Stimulated activated CD8-positive, alpha-beta memory T cell treated with anti-CD3 and anti-CD28 coated beads, Interleukin-4, amount 100 ng/mL, for 4 hours (primary cell): ENCODE results near the gene EMP2.
A peak's percentile ranks its signal among the peaks of the same experiment; 100 is the strongest.
"Not testable (repeated sequence)": the region's sequence is repeated elsewhere in the genome, so short reads cannot be mapped to it uniquely, and the experiment has no call there.

Source experiments
- DNase-seq, 2 donors: peaks; one replicate each; pipeline ENCODE4 v3.0.0-alpha.2; 2020; ENCODE audit warnings: low read depth in 2 of 2, low spot score in 1 of 2

Gene EMP2

GRCh38 chr16:10552998-10553491 lies 27.4 kb downstream of the EMP2 start:
- peak in 1 of 2 donors; percentile 11 for DNase-seq

GRCh38 chr16:10552281-10552680 lies 28.1 kb downstream of the EMP2 start:
- no peak for DNase-seq

- DNase-seq = no peak
Measured at GRCh38 chr16:10551881-10552280, 28.5 kb downstream of the EMP2 start.

GRCh38 chr16:10548404-10548803 lies 32.0 kb downstream of the EMP2 start:
- DNase-seq = no peak

DNA sequence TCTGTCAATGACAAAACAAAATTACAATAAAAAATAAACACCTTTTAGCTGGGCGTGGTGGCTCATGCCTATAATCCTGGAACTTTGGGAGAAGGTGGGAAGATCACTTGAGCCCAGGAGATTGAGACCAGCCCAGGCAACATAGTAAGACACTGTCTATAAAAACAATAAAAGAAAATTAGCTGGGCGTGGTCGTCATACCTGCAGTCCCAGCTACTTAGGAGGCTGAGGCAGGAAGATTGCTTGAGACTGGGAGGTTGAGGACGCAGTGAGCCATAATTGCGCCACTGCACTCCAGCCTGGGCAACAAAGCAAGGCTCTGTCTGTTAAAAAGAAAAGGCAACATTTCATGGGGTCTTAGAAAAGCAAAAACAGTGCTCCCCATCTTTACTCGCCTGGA lies 32.7 kb downstream of the EMP2 start:
- no peak for DNase-seq

GRCh38 chr16:10543231-10543977 lies 37.0 kb downstream of the EMP2 start:
- no peak for DNase-seq

GRCh38 chr16:10541366-10541765 lies 39.0 kb downstream of the EMP2 start:
- no peak for DNase-seq

GRCh38 chr16:10539793-10540192 lies 40.6 kb downstream of the EMP2 start:
- no peak for DNase-seq

DNA sequence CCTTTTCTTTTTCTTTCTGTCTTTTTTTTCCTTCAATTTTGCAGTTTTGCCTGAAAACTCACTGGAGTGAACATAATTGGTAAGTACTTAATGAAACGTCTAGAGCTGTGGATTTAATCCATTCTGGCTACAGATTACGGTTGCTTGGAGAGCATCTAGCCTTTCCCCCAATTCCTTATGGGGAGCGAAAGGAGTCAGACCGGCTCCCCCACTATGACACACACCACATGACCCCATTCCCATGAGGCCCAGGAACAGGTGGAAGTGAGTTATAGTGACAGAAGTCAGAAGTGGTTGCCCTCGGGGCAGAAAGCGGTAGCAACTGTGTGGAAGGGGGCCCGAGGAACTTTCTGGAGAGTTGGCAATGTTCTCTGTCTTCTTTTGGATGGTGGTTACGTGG lies 41.2 kb downstream of the EMP2 start:
- no peak for DNase-seq

- no peak for DNase-seq
Measured at GRCh38 chr16:10538583-10538982, 41.8 kb downstream of the EMP2 start.

DNA sequence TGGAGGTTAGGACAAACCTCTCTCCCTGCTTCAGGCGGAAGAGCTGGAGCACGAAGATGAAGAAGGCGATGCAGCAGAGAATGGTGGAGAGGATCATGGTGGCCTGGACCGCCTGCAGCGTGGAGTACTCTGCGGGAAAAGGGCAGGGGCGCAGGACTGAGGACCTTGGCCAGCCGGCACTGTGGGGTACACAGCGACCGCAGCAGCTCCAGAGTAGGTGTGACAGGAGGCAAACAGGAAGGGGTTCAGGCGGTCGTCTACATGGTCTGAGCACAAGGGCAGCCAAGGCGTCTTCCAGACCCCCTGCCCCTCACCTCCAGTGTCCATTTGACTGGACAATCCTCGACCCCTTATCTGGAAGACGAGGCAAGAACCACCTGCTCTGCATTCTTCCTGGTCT lies 42.5 kb downstream of the EMP2 start:
- DNase-seq = no peak

DNA sequence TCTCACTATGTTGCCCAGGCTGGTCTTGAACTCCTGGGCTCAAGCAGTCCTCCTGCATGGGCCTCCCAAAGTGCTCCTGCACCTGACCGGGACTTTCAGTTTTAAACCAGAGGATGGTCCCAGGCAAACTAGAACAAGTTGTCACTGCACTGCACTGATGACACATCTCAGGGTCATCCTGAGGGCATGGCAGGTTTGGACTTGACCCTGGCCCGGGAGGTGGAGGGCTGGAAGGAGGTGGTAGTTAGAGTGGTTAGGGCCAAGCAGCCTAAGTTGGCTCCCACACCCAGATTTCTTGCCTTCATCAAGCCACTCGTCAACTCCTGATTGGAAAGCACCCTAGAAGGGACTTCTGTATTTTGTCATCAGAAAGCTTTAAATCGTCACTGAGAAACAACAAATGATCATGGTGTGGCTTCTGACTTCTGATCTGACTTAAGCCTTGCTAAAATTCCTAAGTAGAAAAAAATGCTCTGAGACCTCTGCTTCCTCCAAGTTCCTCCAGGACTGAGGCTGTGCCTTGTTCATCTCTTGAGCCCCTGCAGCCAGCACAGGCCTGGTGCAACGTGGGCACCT lies 43.5 kb downstream of the EMP2 start:
- DNase-seq = no peak

DNA sequence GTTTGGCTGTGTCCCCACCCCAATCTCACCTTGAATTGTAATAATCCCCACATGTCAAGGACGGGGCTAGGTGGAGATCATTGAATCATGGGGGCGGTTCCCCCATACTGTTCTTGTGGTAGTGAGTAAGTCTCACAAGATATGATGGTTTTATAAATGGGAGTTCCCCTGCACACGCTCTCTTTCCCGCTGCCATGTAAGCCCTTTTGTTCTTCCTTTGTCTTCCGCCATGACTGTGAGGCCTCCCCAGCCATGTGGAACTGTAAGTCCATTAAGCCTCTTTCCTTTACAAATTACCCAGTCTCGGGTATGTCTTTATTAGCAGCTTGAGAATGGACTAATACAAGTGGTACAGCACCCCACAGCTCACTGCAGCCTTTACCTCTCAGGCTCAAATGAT lies 44.1 kb downstream of the EMP2 start:
- not testable (repeated sequence) for DNase-seq

GRCh38 chr16:10535461-10535860 lies 44.9 kb downstream of the EMP2 start:
- no peak for DNase-seq

GRCh38 chr16:10534748-10535147 lies 45.6 kb downstream of the EMP2 start:
- DNase-seq = no peak

DNA sequence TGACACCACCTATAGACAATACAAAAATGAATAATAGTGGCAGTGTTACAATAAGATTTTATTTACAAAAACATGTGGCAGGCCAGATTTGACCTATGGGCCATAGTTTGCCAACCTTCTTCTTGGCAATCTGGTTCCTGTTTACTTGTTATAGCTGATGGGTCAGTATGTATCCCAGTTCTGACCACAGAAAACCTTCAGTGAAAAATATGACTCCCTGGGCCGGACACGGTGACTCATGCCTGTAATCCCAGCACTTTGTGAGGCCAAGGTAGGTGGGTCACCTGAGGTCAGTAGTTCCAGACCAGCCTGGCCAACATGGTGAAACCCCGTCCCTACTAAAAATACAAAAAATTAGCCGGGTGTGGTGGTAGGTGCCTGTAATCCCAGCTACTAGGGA lies 46.8 kb downstream of the EMP2 start:
- not testable (repeated sequence) for DNase-seq

DNA sequence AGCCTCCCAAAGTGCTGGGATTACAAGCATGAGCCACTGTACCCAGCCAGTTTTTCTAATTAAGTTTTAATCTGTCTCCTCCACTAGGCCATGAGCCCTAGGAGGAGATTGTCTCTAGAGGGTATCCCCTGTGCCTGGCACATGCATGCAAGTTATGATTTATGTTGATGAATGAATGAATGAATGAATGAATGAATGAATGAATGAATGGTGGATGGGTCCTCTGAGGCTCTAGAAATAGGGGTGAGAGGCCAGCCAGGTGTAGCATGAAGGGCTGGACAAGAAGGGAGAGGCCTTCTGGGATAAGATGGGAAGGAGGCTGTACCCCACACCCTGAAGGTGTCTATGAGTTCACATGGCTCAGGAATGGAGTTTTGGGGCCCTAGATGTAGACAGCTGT lies 48.8 kb downstream of the EMP2 start:
- no peak for DNase-seq

DNA sequence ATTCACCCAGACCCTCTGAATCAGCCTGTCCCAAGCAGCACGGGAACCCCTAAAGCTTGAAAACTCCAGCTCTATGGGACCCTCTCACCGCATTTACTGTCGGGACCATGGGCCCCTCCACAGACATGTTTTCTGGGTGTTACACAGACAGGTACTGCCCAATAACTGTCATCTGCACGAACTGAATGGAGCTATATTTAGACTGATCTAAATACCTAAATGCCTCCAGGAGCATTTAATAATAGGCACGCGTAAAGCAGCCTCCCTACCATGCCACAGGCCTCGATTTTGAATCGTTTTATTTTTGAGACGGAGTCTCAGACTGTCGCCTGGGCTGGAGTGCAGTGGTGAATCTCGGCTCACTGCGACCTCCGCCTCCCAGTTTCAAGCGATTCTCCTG lies 49.7 kb downstream of the EMP2 start:
- no peak for DNase-seq

GRCh38 chr16:10529895-10530669 lies 50.3 kb downstream of the EMP2 start:
- DNase-seq = no peak

DNA sequence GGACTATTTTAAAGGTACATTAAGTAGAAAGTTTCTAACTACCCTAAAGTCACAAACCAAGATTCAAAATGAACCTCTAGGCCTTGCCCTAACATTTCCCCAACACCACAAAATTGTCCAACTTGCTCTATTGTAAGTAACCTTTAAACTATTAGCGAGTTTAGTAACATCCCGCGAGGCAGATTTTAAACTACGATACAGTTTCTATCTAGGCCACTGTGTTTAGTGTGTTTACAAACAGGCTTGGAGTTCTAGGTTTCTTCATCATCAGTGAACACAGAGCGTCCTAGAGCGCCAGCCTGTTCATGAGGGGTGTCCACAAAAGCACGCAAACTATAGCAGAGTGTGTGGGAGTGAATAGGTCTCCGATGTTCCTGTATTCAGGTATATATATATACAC lies 51.8 kb downstream of the EMP2 start:
- no peak for DNase-seq

DNA sequence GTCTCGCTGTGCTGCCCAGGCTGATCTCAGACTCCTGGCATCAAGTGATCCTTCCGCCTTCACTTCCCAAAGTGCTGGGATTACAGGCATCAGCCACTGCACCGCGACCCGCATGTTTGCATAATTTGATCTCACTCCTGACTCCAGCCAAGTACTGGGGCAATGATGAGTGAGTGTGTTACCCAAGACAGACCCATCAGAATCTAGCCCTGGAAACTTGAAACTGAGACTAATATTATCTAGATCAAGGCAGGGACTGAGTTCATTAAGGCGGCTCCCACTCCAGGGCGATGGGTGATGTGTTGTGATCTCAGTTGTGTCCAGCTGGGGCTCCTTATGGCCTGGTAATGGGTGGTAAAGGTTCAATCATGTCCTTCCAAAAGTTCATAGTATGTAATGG lies 53.4 kb downstream of the EMP2 start:
- DNase-seq = no peak

DNA sequence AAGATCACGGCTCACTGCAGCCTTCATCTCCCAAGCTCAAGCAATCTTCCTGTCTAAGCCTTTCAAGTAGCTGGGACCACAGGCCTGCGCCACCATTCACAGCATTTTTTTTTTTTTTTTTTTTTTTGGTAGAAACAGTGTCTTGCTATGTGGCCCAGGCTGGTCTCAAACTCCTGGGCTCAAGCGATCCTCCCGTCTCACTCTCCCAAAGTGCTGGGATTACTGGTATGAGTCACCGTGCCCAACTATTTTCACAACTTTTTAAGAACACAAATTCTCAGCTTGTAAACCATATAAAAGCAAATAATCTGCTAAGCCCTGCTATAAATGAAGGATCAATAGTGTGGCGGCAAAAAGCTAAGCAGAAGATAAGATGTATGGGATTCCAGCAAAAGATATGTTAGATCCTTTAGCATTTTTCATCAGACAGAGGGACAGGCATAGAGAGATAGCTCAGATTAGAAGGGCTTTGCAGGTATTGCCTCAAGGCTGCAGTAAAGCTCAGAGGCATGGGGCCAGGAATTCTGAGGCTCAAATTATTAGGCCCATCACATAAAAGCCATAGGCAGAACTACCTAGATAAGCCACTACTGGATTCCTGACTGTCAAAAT lies 55.1 kb downstream of the EMP2 start:
- DNase-seq = no peak
